DOHH2 (cell line): Measurements from ENCODE around the gene ABHD12.

ENCODE experiments used
- EZH2phosphoT487 ChIP-seq: fragments of 200-600 bp; sonication (generic); IDR thresholded peaks from 2 replicates; pipeline ENCODE4 v1.6.1; 2017; ENCODE audit warnings: borderline replicate concordance, mild to moderate bottlenecking, antibody characterized with exemption, low read length, moderate library complexity, mixed read lengths
- TF ChIP-seq, protein P1 (sequence below): fragments of 200-600 bp; sonication (generic); IDR thresholded peaks from one replicate; pipeline ENCODE4 v1.5.1; 2014; ENCODE audit warnings: antibody characterized with exemption, mild to moderate bottlenecking, low read depth, low read length; ENCODE audit not compliant: poor library complexity, severe bottlenecking

DNA sequence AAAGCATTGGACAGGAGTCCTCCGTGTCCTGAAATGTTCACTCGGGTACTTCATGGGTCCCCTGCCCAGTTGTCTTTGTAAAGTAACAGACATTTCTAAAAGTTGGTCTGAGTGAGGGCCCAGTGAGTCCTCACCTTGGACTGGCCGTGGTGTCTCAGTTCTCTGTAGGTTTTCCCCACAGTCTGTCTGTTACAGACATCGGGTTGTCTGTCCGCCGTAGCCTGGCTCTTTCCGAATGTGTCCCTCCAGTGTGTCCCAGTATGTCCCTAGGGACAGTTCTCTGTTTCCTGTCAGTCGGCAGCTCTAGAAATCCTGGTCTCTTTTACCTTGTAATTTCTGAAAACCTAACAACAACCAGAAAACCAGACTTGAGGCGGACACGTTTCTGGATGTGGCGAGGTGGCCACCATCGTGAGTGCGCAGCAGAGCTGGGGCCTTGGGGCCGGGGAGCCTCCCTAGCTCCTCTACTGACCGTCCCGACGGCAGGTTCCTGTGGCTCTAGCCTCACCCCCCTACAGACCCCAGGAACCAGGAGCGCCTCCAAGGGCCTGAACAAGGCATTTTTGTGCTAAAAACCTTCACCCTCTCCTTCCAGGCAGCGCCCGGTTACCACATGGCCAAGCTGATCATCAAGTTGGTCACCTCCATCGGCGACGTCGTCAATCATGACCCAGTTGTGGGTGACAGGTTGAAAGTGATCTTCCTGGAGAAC lies 100.6 kb downstream of the ABHD12 start:
- TF ChIP-seq, protein P1, sequence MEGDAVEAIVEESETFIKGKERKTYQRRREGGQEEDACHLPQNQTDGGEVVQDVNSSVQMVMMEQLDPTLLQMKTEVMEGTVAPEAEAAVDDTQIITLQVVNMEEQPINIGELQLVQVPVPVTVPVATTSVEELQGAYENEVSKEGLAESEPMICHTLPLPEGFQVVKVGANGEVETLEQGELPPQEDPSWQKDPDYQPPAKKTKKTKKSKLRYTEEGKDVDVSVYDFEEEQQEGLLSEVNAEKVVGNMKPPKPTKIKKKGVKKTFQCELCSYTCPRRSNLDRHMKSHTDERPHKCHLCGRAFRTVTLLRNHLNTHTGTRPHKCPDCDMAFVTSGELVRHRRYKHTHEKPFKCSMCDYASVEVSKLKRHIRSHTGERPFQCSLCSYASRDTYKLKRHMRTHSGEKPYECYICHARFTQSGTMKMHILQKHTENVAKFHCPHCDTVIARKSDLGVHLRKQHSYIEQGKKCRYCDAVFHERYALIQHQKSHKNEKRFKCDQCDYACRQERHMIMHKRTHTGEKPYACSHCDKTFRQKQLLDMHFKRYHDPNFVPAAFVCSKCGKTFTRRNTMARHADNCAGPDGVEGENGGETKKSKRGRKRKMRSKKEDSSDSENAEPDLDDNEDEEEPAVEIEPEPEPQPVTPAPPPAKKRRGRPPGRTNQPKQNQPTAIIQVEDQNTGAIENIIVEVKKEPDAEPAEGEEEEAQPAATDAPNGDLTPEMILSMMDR, result no peak
- no peak for TF ChIP-seq EZH2phosphoT487
